HL-60 (cell line): ENCODE measurements around the gene FAM117A.
A peak's percentile ranks its signal among the peaks of the same experiment; 100 is the strongest.
"Not testable (repeated sequence)": the region's sequence is repeated elsewhere in the genome, so short reads cannot be mapped to it uniquely, and the experiment has no call there.

Experiments used
- DNase-seq, 2 experiments: peaks; one replicate each; pipeline ENCODE4 v3.0.0-alpha.2; 2010 to 2020; ENCODE audit warnings: low read depth in 1 of 2, low spot score in 1 of 2
- H3K27ac ChIP-seq: fragments of 250-450 bp; sonication (Bioruptor Pico); replicated peaks from 2 replicates; pipeline ENCODE4 v1.5.1; 2020; ENCODE audit warnings: mild to moderate bottlenecking, moderate library complexity
- H3K27me3 ChIP-seq: fragments of 250-450 bp; sonication (Bioruptor Pico); 2 replicates; pipeline ENCODE4 v1.5.1; 2021; ENCODE audit warnings: mild to moderate bottlenecking, moderate library complexity; ENCODE audit not compliant: insufficient read depth, poor library complexity, severe bottlenecking
- H3K4me3 ChIP-seq: replicated peaks from 2 replicates; pipeline ENCODE4 v1.5.1; 2011; ENCODE audit warnings: mild to moderate bottlenecking, control low read depth, low read length; ENCODE audit not compliant: insufficient read depth
- CTCF ChIP-seq: IDR thresholded peaks from one replicate; pipeline ENCODE4 v1.5.1; 2011; ENCODE audit warnings: low read length, control low read depth, inconsistent platforms; ENCODE audit not compliant: insufficient read depth
- GABPA ChIP-seq: IDR thresholded peaks from 2 replicates; pipeline ENCODE4 v1.6.1; 2012; ENCODE audit warnings: low read depth
- POLR2AphosphoS5 ChIP-seq: IDR thresholded peaks from 2 replicates; pipeline ENCODE4 v1.6.1; 2012; ENCODE audit warnings: low read depth
- REST ChIP-seq: IDR thresholded peaks from 2 replicates; pipeline ENCODE4 v1.6.1; 2012; ENCODE audit warnings: low read depth; ENCODE audit not compliant: insufficient replicate concordance
- SPI1 ChIP-seq: IDR thresholded peaks from 2 replicates; pipeline ENCODE4 v1.6.1; 2012; ENCODE audit warnings: low read depth, mild to moderate bottlenecking, borderline replicate concordance

The FAM117A gene

GRCh38 chr17:49677933-49678847 is 85.7 kb downstream of the FAM117A start, which contains the start of gene SPOP:
Gene SPOP, minus strand, starts transcription at chr17:49678097. Its CDS starts 55,287 bp downstream, at chr17:49622810.
- TF ChIP-seq SPI1 (peak; percentile 40; the same call in 1 of the 2 replicates), GABPA (peak; percentile 36; the same call in 1 of the 2 replicates), POLR2AphosphoS5 (no peak; the same call in 1 of the 2 replicates)
- H3K4me3 ChIP-seq = peak within 1 kb of the TSS; percentile 76
- no peaks in the 10 kb centered on the region for H3K27me3 ChIP-seq
- DNase-seq = peak; percentile 99 to 100
- H3K27ac ChIP-seq = peak within 1 kb of the TSS; percentile 88

GRCh38 chr17:49677134-49677932 is 86.6 kb downstream of the FAM117A start:
- Histone ChIP-seq H3K4me3 (peak overlapping the region; percentile 76), H3K27me3 (no peaks in the 10 kb centered on the region), H3K27ac (peak overlapping the region; percentile 88)
- DNase-seq = peak; percentile 85 to 95
- TF ChIP-seq REST (no peak), POLR2AphosphoS5 (peak; percentile 27; the same call in 1 of the 2 replicates)

- DNase-seq = peak; percentile 85 to 86
- H3K4me3 ChIP-seq = peak overlapping the region; percentile 76
- H3K27ac ChIP-seq = peak overlapping the region; percentile 88
- no peaks in the 10 kb centered on the region for H3K27me3 ChIP-seq
- TF ChIP-seq SPI1 = peak; percentile 100
- TF ChIP-seq REST = no peak
Observed at GRCh38 chr17:49676276-49676868, 87.6 kb downstream of the FAM117A start.

GRCh38 chr17:49674507-49674906 is 89.4 kb downstream of the FAM117A start:
- TF ChIP-seq REST (no peak), GABPA (no peak), SPI1 (no peak), POLR2AphosphoS5 (no peak), CTCF (no peak)
- H3K27ac ChIP-seq = no peak overlapping the region; the same call in 1 of the 2 replicates
- H3K27me3 ChIP-seq = no peaks in the 10 kb centered on the region
- DNase-seq = no peak
- H3K4me3 ChIP-seq = no peak overlapping the region

- not testable (repeated sequence) for H3K27me3 ChIP-seq, H3K27ac ChIP-seq, DNase-seq, H3K4me3 ChIP-seq
Observed at GRCh38 chr17:49673679-49674078, 90.3 kb downstream of the FAM117A start.
